HL-60/S4 treated with retinoic acid at 250 ng/mL for 4 days and 3 days (cell line): Measurements from ENCODE around the gene GOLGA2.
"Not testable (repeated sequence)": the region's sequence is repeated elsewhere in the genome, so short reads cannot be mapped to it uniquely, and the experiment has no call there.

Source experiments
- in situ Hi-C: fragments of 300-500 bp; cut with MboI; formaldehyde crosslinking; loops from 2 replicates; pipeline ENCODE4 v1.7.0; 2022; ENCODE audit warnings: low sequenced_read_pairs

The GOLGA2 gene

DNA sequence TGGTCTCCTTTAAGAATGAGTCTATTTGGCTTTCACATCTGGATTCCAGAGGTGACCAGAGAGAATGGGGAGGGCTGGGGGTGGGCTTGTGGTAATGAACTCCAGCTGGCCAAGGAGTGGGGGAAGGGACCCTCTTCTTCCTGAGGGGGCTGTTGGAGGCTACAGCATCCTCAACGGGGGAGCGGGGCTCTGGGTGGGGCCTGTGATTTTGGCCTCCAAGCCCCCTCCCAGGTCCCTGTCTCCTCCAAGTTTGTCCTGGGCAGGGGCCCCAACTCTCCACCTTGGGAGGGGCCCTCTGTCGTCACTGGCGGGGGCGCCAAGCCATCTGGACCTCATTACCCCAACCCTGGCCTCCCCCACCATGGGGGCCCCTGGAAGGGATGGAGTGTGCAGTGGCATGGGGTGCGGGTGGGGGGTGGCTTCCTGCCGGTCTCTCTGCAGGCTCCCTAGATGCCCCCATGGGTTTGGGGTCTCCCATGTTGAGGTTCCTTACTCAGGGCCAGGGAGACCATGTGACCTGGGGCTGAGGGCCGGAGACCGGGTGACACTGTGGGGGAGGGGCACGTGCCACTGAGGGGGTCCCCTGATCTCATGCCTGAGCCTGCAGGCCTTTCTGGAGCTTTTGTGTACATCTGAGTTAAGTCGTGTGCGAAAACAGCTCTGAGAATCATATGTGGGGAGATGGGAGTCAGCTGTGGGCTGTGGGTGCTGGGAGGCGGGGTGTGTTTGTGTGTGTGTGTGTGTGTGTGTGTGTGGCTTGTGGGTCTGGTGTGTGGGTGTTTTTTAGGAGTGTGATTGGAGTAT is 32.4 kb downstream of the GOLGA2 start:
- in situ Hi-C loops: no loop called here

DNA sequence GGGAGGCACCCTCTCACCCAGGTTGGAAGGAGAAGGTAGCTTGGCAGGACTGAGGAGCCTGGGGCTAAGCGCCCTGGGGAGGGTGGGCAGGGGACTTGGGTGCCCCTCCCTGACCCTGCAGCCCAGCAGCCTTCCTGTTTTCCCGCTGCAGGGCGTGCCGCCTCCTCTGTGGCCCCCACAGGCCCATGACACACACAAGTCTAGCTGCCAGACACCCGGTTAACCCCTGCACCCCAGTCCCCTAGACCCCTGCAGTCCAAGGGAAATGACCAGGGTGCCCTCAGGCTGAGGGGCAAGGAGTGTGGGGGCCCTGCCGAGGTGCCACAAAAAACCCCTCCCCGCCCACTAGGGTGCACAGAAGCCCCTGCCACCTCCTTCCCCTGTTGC is 33.0 kb downstream of the GOLGA2 start:
- in situ Hi-C loops: no loop called here

DNA sequence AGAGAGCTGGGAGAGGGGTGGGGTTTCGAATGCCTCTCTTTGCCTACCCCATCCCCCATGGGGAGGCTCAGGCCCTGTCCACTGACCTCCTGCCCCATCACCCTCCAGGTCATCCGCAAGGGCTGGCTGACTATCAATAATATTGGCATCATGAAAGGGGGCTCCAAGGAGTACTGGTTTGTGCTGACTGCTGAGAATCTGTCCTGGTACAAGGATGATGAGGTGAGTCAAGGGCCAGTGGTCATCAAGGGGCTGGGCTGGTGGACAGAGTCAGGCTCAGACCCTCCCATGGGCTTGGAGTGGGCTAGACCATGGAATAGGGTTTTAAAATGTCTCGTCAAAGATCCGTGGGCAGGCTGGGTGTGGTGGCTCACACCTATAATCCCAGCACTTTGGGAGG is 33.7 kb downstream of the GOLGA2 start:
- in situ Hi-C loops: no loop called here

DNA sequence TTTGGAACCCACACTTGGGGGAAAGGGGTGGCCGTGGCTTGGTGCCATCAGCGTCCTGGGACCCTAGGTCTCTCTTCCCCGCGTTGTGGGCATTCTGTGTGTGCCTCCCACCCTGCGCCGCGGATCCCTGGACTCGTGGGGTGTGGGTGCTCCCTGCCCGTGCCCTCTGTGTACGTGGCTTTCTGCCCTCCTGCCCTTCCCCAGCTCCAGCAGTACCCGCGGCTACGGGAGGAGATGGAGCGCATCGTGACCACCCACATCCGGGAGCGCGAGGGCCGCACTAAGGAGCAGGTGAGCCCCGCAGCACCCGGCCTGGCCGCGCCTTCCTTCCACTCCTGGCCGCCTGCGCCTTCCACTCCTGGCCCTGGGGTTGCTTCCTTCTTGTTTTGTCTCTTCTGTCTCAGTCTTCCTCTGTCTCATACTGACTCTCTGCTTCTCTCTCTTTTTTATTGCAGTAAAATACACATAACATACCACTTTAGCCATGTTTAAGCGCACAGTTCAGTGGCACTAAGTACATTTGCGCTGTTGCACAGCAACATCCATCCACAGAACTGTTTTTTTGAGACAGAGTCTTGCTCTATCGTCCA is 41.9 kb downstream of the GOLGA2 start:
- in situ Hi-C loops: no loop called here

DNA sequence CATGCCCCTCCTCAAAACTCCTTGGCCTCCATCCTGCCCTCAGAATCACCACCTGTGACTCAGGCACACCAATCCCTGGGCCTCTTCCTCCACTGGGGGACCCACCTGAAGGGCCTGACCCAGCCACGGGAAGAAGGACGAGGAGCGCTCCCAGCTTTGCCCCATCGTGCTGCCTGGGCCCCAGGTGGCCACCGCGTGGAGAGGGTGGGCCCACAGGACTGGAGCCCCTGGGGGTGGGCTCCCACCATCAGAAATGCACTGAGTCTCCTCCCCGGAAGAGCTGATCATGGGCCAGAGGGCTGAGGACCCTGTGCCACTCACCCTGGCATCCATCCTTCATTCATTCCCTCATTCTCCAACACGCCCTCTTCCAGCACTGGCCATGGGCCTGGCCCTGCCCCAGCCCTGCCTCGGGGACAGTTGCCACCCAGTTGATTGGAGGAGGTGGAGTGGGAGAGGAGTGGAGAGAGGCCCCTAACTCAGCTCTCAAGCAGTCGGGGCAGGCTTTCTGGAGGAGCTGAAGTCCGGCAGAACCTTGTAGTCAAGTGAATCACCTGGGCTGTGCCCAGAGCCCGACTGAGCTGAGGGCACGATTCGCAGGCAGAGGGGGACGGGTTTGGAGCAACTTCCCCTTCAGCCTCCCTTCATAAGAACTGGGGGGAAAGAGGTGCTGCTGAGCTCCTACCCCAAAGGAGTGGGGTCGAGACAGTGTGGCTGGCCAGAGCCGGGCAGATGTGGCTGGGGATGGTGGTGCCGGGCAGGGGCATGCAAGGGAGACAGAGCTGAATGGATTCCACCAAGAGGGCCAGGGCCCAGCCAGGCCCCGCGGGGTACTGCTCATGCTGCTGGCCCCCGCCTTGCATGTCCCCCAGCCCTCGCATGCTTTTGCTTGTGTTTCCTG is 43.0 kb downstream of the GOLGA2 start:
- in situ Hi-C loops: no loop called here

DNA sequence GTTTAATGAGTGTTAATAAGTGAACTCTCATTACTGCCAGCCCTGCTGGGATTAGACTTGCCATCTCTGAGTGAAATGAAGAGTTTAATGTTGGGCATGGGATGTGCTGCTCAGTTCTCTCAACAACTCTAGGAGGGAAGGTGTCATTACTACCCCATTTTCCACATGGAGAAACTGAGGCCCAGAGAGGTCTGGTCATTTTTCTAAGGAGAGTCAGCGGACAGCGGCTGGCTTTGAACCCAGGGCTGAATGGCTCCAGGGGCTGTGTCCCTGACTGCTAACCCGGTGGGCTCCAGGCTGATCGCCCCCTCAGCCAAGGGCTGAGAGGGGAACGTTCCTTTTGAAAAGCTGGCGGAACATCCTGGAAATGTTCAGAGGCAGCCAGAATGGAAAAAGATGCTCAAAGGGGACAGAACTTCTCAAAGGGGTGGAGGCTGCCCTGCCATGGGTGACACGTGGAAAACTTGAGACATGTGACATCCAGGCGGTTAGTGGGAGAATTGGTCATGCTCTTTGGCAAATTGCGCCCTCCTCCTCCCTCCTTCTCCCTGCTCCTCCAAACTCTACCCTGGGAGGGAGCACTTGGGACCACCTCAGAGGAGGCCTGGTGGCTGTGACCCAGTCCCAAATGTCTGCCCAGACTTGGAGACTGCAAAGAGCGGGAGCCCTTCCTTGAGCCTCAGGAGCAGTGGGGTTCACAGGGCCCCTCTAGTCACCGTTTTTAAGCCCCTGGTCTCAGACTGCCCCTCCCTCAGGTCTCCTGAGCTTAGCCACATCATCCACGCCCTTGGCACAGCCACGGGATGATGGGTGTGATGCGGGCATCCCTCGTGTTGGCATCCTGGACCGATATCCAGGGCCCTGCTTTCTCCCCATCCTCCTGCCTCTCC is 43.9 kb downstream of the GOLGA2 start:
- in situ Hi-C loops: no loop called here

DNA sequence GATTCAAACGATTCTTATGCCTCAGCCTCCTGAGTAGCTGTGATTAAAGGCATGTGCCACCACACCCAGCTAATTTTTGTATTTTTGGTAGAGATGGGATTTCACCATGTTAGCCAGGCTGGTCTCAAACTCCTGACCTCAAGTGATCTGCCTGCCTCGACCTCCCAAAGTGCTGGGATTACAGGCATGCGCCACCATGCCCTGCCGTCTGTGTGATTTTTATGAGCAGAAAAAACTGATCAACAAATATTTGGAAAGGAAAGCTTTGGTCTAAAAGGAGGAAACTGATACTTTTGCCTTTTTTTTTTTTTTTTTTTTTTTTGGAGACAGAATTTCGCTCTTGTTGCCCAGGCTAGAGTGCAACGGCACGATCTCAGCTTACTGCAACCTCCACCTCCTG is 44.9 kb downstream of the GOLGA2 start:
- in situ Hi-C loops: not testable (repeated sequence)

DNA sequence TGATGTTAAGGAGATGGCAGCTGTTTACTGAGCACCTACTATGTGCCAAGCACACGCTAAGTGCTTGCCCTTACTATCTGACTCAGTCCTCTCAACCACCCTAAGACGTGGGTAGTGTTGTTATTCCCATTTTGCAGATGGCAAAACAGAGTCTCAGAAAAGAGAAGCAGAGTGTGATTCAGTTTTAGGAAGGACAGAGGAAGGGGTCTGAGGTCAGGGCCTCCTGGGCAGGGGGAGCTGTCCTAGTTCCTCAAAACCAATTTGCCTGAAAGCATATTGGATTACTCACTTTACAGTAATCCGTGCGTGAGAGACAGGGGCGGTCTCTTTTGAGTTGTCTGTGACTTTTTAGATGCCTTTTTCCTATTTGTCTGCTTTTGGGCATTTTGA is 49.4 kb downstream of the GOLGA2 start:
- in situ Hi-C loops: no loop called here

DNA sequence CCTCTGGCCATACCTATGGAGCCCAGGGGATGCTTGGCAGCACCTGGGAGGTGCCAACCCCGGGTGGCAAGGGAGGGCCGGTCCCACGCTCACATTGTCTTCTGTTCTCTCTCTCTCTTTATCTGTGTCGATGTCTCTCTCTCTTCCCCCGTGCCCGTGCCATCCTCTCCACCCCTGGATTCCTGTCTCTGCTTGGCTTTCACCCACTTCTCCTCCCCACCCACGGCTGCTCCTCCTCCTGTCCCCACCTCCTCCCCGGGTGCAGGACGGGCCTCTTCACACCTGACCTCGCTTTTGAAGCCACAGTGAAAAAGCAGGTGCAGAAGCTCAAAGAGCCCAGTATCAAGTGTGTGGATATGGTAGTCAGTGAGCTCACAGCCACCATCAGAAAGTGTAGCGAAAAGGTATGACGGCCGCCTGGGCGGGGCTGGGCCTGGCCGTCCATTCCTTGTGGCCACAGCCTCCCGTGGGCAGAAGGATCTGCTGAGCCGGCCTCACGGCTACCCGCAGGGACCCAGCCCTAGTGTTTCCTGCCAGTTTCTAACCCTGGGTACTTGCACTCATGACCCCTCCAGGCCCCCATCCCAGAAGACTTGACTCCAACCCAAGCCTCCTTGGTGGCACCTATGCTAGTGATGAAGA is 49.9 kb downstream of the GOLGA2 start:
- in situ Hi-C loops: no loop called here

DNA sequence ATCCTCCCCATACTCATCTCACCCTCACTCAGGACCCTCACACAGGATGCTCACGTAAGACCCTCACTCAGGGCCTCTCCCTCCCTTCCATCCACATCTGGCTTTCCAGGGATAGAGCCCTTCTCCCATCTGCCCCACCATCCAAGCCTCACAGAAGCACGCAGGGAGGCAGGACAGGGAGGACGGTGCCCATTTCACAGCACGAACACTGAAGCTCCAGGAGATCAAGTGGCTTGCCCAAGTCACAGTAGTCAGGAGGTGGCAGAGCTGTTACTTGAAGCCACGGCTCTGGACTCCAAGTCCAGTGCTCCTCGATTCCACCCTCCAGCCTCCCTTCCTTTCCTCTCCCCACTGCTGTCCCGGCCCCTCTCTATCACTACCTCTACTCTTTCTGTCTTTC is 50.9 kb downstream of the GOLGA2 start:
- in situ Hi-C loops: no loop called here

DNA sequence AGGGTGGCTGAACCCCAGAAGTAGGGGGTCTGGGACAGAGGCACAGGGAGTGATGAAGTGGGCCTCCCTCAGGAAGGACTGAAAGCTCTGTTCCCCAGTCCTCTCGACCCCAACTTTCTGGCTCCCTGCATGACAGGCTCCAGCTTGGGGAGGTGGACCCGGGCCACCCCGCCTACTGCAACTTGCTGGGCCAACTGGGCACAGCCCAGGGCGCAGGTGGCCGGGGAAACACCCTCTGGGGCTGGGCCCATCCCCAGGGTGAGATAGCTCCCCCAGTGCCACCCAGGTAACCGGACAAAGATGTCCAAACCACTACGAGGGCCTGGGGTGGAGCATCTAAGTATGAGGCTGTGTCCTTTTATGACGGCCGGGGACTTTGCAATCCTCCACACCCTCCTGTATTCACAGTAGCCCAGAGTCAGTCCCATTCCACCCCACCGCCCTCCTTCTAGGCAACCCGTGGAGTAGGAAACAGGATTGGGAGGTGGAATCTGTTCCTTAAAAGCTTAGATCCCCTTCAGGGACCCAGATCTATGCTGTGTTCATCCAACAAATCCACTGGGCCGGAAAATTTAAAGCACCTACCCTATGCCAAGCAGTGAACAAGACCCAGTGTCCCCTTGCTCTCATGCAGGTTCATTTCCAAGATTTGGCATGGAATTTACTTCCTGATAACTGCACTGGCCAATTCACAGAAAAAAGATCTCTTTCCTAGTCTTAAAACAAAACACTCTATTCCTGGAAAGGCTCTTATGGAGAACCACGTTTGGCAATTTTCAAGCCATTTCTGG is 52.7 kb downstream of the GOLGA2 start:
- in situ Hi-C loops: no loop called here

DNA sequence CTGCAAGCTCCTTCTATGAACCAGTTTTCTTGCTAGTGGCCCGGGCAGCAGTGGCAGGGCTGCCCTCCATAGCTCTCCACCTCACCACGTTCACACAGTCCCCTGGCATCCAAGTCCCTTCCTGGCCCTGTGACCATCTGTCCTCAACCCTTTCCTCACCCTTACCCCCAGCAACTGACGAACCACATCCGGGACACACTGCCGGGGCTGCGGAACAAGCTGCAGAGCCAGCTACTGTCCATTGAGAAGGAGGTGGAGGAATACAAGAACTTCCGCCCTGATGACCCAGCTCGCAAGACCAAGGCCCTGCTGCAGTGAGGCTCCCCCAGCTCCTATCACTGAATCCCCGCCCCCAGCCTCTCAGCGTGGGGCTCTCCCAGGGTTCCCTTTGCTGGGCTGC is 53.8 kb downstream of the GOLGA2 start:
- in situ Hi-C loops: no loop called here

DNA sequence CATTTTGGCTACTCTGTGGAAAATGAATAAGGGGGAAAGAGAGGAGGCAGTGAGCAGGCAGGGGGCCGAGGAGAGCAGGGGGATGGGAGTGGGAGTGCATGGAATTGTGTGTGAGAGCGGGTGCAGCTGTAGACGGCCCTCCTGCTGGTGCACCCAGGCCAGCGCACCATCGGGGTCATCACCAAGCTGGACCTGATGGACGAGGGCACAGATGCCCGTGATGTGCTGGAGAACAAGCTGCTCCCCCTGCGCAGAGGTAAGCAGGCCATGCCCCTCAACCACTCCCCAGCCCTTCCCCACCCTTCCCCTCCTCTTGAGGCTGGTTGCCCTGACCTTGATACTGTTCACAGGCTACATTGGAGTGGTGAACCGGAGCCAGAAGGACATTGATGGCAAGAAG is 56.0 kb downstream of the GOLGA2 start:
- in situ Hi-C loops: no loop called here

DNA sequence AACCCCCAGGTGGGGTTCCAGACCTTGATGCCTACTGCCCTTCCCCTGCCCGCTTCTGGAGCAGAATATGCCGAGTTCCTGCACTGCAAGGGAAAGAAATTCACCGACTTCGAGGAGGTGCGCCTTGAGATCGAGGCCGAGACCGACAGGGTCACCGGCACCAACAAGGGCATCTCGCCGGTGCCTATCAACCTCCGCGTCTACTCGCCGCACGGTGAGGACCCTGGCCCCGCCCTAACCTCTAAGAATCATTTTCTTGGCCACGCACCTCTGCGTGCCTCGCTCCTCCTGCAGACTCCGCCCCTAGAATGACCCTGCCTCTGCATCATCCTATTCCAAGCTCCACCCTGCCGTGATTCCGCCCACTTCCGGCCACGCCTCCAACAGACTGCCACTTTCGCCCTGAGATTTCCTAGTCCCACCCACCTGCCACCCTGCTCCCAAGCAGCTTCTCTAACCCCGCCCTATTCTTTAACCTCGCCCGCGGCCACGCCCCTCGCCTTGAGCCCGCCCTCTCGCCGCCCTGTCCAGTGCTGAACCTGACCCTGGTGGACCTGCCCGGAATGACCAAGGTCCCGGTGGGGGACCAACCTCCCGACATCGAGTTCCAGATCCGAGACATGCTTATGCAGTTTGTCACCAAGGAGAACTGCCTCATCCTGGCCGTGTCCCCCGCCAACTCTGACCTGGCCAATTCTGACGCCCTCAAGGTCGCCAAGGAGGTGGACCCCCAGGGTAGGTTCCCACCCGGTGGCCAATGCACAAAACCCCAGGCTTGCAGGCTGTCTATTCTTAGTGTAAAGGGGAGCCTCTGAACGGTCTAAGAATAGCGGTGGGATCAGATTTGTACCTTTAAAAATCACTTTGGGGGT is 57.1 kb downstream of the GOLGA2 start:
- in situ Hi-C loops: no loop called here

DNA sequence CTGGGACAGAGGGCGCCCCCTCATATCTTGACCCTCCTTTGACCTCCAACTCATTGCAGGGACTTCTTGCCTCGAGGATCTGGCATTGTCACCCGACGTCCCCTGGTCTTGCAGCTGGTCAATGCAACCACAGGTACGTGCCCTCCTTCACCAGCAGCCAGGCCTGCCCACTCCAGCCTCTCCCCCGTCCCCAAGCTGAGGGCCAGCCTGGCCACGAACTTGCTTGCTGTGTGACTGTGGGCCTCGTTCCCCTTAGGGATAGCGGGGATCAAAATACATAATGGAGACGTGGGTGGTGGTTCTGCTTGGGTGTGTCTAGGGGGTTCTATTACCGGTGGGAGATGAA is 57.7 kb downstream of the GOLGA2 start:
- in situ Hi-C loops: no loop called here

DNA sequence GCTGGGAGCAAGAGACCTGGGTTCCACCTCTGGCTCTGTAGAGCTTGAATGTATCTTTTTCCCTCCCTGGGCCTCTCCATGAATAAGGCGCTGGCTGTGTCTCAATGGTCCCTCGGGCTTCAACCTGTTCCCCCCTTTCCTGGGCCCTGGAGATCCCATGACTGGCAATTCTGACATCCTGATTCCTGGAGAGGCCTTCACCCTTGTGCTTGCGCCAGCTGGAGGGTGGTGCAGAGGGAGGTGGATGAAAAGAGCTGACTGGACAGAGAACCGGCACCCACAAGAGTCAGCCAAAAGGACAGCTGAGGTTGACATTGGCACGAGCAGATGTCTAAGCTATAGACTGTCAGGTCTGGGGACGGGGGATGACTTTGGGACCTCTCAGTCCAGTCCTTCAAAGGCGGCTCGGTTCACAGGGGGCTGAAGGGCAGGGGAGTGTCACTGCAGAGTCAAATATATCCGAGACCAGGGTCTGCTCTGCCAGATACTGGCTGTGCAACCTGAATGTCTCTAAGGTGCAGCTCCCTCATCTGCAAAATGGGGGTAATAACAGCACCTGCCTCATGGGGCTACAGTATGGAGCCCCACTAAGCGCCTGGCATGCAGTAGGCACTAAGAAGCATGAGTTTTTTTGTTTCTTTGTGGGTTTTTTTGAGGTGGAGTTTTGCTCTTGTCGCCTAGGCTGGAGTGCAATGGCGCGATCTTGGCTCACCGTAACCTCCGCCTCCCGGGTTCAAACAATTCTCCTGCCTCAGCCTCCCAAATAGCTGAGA is 58.8 kb downstream of the GOLGA2 start:
- in situ Hi-C loops: no loop called here

DNA sequence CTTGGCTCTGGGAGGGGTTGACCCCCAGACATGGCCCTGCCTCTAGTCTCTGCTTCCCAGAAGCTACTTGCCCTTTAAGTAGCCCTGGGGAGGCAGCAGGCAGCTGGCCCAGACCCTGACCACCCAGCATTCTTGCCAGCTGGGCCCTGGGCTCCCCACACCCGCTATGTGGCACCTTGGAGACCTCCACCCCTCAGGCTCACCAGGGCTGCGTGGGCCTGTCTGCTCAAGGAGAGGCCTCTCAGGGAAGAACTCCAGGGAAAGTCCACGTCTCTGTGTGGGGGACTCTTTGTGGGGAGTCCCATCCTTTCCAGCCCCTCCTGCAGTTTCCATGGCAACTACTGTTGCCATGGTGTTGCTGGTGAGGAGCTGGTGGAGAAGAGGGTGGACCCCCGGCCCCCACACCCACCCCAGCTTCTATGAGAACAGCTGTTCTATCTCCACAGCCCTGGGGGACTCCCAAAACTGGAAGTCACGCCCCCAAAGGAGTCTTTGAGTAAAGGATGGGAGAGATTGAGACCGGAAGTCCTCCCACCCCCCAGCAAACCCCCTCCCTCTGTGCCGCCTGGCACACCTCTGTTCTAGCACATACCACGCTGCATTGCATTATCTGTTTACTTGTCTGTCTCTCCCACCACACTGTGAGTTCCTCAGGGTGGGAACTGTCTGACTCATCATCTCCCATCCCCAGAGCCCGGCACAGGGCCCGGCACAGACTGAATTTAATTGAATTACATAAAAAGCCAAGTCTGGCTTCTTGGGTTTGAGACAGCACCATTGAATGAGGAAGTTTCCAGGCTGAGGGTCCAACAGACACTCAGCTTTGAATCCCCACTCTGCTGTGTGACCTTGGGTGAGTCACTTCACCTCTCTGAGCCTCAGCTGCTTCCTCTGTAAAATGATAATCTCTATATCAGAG is 60.1 kb downstream of the GOLGA2 start:
- in situ Hi-C loops: no loop called here
